DLD1 (cell line): Measurements from ENCODE around the gene CHORDC1.
"Not testable (repeated sequence)": the region's sequence is repeated elsewhere in the genome, so short reads cannot be mapped to it uniquely, and the experiment has no call there.

Source experiments
- in situ Hi-C: cut with HindIII; loops from 2 replicates; pipeline ENCODE4 v1.10.0; 2017; ENCODE audit warnings: low sequenced_read_pairs

CHORDC1 gene

GRCh38 chr11:90222459-90223247 is at the start of gene CHORDC1:
Gene CHORDC1, minus strand, starts transcription at chr11:90223049. Its CDS starts 95 bp downstream, at chr11:90222954.
- in situ Hi-C loops: no loop called here

DNA sequence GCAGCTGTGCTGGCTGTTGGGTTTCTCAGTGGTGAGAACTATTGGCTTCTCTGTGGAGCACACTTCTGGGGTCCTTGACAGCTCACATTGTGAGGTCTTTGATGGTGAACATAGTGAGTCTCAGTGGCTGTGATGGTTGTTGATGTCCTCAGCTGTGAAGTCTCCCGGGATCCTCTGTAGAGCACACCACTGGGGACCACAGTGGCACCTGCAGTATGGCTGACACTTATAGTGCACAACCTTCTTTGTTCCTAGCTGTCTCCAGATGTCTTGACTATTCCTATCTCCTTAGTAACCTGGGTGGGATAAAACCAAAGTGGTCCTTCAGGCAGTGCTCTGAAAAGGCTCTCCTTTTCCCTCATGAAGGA is 34.3 kb upstream of the CHORDC1 start:
- in situ Hi-C loops: no loop called here

- in situ Hi-C loops: no loop called here
Observed at GRCh38 chr11:90256404-90257157, 33.7 kb upstream of the CHORDC1 start.

DNA sequence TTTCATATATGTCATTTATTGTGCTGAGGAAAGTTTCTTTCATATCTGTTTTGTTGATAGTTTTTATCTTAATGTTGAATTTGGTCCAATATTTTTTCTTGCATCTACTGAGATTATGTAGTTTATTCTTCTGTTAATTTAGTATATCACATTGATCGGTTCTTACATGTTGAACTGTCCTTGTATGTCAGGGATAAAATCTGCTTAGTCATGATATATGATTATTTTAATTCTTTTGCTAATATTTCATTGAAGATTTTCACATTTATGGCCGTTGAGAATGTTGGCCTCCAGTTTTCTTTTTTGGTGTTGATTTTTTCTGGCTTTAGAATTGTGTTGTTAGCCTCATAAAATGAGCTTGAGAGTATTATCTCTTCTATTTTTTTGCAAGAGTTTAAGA is 31.2 kb upstream of the CHORDC1 start:
- in situ Hi-C loops: no loop called here

GRCh38 chr11:90252053-90252452 is 29.2 kb upstream of the CHORDC1 start:
- in situ Hi-C loops: no loop called here

GRCh38 chr11:90251599-90251998 is 28.8 kb upstream of the CHORDC1 start:
- in situ Hi-C loops: no loop called here

- in situ Hi-C loops: no loop called here
Observed at GRCh38 chr11:90250970-90251369, 28.1 kb upstream of the CHORDC1 start.

- in situ Hi-C loops: no loop called here
Observed at GRCh38 chr11:90246468-90246867, 23.6 kb upstream of the CHORDC1 start.

- in situ Hi-C loops: no loop called here
Observed at GRCh38 chr11:90243534-90243933, 20.7 kb upstream of the CHORDC1 start.

- in situ Hi-C loops: no loop called here
Observed at GRCh38 chr11:90242894-90243416, 20.1 kb upstream of the CHORDC1 start.

DNA sequence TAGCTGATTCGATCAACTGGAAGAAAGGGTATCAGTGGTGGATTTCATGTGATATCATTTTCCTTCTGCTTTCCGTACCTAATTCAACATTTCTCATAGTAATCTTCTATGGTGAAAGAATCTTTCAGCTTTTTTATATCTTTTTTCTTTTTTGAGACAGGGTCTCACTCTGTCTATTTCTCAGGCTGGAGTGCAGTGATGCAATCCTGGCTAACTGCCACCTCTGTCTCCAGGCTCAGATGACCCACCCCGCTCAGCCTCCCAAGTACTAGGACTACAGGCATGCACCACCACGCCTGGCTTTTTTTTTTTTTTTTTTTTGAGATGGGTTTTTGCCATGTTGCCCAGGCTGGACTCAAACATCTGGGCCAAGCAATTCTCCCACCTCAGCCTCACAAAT is 18.6 kb upstream of the CHORDC1 start:
- in situ Hi-C loops: no loop called here

DNA sequence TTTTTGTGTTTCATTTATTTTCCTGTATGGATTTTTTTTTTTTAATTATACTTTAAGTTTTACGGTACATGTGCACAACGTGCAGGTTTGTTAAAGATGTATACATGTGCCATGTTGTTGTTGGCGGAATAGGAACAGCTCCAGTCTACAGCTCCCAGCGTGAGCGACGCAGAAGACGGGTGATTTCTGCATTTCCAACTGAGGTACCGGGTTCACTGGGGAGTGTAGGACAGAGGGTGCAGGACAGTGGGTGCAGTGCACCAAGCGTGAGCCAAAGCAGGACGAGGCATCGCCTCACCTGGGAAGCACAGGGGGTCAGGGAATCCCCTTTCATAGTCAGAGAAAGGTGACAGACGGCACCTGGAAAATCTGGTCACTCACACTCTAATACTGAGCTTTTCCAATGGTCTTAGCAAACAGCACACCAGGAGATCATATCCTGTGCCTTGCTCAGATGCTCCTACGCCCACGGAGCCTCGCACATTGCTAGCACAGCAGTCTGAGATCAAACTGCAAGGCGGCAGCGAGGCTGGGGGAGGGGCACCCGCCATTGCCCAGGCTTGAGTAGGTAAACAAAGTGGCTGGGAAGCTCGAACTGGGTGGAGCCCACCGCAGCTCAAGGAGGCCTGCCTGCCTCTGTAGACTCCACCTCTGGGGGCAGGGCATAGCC is 17.3 kb upstream of the CHORDC1 start:
- in situ Hi-C loops: not testable (repeated sequence)

- in situ Hi-C loops: no loop called here
Observed at GRCh38 chr11:90237004-90237403, 14.2 kb upstream of the CHORDC1 start.

GRCh38 chr11:90235526-90235925 is 12.7 kb upstream of the CHORDC1 start:
- in situ Hi-C loops: no loop called here

DNA sequence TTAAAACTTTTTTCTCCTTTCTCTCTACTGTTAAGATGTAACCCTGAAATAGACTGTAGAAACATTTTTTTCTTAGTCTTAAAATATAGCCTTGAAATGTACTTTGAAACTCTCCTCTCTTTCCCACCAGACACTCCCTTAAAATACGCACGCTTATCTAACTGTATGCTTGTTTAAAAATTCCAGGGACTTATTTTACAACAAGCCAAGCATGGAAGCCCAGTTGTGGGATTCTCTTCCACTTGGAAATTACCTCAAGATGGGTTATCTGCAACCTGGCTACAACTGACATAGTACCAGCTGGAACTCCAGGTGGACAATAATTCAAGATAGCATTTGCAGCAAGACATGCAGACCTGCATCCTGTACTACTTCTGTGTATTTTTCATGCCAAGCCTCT is 12.1 kb upstream of the CHORDC1 start:
- in situ Hi-C loops: no loop called here

DNA sequence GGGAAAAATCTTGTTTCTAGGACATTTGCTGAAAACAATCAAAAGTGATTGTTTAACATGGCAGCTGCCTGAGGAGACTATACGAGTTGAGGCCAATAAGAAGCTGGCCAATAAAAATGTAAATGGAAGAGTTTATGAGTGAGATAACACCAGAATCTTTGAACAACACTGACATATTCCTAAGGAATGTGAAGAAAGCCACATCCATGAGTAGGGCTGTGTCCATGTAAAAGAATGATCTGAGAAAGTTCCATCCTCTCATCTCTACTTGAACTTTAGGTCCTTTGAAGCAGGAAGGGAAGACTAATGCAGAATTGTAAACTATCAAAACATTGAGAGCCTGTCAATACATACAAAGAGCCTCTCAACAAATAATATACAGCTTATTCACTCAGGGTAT is 6.9 kb upstream of the CHORDC1 start:
- in situ Hi-C loops: no loop called here

- in situ Hi-C loops: no loop called here
Observed at GRCh38 chr11:90228056-90228455, 5.2 kb upstream of the CHORDC1 start.

GRCh38 chr11:90223248-90223585 is 368 bp upstream of the CHORDC1 start:
- in situ Hi-C loops: no loop called here

GRCh38 chr11:90221803-90222458 is 918 bp downstream of the CHORDC1 start:
- in situ Hi-C loops: no loop called here

DNA sequence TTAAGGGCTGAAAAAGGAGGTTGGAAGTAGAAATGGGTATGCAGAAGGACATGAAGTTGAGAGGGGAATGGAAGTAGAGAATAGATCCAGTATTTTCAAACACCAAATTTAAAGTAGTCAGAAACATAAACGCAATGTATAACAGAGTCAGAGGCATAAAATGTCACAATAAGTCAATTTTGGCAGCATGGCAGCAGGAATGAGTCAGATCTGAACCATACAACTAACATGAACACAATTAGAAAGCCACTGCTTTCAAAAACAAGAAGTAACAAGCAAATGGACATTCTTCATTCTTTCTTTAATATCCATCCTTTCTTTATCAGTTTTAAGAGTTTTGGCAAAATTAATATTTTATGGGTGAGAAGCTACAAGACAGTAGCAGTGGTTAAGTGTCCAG is 2.5 kb downstream of the CHORDC1 start:
- in situ Hi-C loops: no loop called here

DNA sequence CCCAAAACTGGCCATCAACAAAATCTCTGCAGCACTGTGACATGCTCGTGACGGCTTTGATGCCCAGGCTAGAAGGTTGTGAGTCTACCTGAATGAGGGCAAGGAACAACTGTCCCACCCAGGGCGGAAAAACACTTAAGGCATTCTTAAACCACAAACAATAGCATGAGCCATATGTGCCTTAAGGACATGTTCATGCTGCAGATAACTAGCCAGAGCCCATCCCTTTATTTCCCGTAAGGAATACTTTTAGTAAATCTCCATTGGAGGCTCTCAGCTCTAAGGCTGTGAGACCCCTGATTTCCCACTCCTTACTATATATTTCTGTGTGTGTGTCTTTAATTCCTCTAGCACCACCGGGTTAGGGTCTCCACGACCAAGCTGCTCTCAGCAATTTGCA is 3.4 kb downstream of the CHORDC1 start:
- in situ Hi-C loops: no loop called here
